ENCODE results near the gene MAML1.

DNA sequence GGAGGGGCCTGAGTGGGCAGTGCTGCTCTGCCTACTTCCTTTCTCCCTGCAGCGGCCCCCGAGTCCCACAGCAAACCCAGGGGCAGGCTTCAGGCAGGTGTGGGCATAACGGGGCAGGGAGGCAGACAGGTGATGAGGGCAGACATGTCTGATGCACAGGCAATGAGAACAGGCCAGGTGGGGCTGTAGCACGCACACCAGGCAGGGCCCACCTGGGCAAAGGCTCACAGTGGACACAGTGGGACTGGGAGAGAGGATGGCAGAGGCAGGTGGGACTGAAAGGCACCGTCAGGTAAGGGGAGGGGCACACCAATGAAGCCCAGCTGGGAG, 67.0 kb downstream of the MAML1 start:
- TF ChIP-seq, protein P1, sequence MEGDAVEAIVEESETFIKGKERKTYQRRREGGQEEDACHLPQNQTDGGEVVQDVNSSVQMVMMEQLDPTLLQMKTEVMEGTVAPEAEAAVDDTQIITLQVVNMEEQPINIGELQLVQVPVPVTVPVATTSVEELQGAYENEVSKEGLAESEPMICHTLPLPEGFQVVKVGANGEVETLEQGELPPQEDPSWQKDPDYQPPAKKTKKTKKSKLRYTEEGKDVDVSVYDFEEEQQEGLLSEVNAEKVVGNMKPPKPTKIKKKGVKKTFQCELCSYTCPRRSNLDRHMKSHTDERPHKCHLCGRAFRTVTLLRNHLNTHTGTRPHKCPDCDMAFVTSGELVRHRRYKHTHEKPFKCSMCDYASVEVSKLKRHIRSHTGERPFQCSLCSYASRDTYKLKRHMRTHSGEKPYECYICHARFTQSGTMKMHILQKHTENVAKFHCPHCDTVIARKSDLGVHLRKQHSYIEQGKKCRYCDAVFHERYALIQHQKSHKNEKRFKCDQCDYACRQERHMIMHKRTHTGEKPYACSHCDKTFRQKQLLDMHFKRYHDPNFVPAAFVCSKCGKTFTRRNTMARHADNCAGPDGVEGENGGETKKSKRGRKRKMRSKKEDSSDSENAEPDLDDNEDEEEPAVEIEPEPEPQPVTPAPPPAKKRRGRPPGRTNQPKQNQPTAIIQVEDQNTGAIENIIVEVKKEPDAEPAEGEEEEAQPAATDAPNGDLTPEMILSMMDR (IDR thresholded peaks at IDR 0.05; ENCODE audit: low read depth, low read length, missing input control): no peak
- no peak for TF ChIP-seq RAD21 (IDR thresholded peaks at IDR 0.05)
- no peak for TF ChIP-seq REST (IDR thresholded peaks at IDR 0.05)
- TF ChIP-seq, protein P2, sequence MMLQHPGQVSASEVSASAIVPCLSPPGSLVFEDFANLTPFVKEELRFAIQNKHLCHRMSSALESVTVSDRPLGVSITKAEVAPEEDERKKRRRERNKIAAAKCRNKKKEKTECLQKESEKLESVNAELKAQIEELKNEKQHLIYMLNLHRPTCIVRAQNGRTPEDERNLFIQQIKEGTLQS (IDR thresholded peaks at IDR 0.05): no peak
- TF ChIP-seq EGR1 (IDR thresholded peaks at IDR 0.05; ENCODE audit: low read depth in 2 of 2): no peak
- no peak for TF ChIP-seq NR2F2 (IDR thresholded peaks at IDR 0.05)
- TF ChIP-seq SP1 (IDR thresholded peaks at IDR 0.05): no peak
